Eye (tissue), 1 donor: Measurements from ENCODE around the gene STK17B.
"Not testable (repeated sequence)": the region's sequence is repeated elsewhere in the genome, so short reads cannot be mapped to it uniquely, and the experiment has no call there.

ENCODE experiments used
- DNase-seq: peaks from one replicate; pipeline ENCODE4 v3.0.0-alpha.2; 2015

Gene STK17B

DNA sequence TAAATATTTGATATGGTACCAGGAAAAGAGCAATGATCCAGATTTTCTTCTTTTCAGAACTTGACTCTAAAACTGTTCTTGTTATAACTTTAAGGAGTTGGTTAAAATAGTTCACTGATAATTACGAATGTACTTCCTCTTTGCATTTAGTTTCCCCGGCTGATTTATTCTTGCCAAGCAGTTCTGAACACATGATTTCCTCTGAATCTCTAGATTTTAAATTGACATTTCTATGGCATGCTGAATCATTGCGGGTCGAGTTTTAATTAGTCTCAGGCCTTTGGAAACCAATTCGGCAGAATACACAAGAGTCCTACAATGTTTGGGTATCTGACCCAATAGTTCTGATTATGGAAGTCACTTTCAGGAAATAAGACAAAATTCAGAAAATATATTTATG is 65.4 kb downstream of the STK17B start:
- DNase-seq = no peak

- DNase-seq = no peak
Measured at GRCh38 chr2:196104066-196104465, 67.3 kb downstream of the STK17B start.

GRCh38 chr2:196103626-196104025 is 67.8 kb downstream of the STK17B start:
- no peak for DNase-seq

- no peak for DNase-seq
Measured at GRCh38 chr2:196101325-196101991, 69.9 kb downstream of the STK17B start.

DNA sequence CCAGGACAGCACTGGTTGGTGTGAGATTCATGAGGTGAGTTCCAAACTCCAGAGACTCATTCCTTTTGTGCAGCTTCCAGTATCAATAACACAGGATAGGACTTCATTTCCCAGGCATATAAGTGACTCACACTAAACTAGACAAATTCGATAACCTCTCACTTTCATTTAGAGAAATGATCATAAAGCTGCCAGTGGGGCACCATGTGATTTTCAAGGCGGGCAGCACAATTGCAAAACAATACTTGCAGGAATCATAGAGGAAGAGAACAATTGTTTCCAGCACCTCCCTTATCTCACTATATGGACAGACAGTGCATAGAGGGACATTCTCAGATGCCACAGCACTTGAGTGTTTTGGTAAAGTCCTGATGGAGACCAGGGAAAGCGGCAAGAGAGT is 71.5 kb downstream of the STK17B start:
- DNase-seq = no peak

- no peak for DNase-seq
Measured at GRCh38 chr2:196097864-196098660, 73.3 kb downstream of the STK17B start.

DNA sequence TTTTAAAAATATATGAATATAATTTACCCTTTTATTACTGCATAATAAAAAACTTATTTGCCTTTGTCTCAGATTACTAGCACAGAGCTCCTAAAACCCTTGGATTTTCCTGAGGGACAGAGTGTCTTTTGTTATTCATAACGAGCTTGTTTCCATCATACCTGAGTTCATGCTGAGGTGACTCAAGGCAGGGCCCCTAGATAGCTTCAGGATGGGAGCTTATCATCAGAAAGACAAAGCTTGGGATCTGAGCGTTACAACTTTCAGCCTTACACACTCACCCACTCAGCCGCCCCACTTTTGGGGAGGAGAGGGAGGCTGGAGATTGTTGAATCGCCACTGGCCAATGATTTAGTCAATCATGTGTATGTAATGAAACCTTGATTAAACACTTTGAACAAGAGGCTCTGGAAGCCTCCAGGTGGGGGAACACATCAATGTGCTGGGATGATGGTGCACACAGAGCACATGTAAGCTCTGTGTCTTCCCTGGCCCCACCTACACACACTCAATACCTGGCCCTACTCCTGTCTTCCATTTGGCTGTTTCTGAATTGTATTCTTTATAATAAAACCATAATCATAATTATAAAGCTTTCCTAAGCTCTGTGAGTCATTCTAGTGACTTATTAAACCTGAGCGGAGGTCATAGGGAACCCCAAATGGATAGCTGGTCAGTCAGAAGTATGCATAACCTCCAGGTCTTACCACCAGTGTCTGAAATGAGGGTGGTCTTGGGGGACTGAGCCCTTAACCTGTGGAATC is 74.2 kb downstream of the STK17B start:
- no peak for DNase-seq

GRCh38 chr2:196096264-196096663 is 75.1 kb downstream of the STK17B start:
- no peak for DNase-seq

- DNase-seq = not testable (repeated sequence)
Measured at GRCh38 chr2:196089448-196089847, 81.9 kb downstream of the STK17B start.

- DNase-seq = no peak
Measured at GRCh38 chr2:196088203-196088602, 83.2 kb downstream of the STK17B start.

- no peak for DNase-seq
Measured at GRCh38 chr2:196086517-196087368, 84.6 kb downstream of the STK17B start.

DNA sequence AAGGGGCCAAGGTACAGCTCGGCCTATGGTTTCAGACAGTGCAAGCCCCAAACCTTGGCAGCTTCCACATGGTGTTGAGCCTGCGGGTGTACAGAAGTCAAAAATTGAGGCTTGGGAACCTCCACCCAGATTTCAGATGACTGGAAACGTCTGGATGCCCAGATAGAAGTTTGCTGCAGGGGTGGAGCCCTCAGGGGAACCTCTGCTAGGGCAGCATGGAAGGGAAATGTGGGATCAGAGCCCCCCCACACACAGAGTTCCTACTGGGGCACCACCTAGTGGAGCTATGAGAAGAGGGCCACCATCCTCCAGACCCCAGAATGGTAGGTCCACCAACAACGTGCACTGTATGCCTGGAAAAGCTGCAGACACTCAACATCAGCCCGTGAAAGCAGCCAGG is 87.8 kb downstream of the STK17B start:
- DNase-seq = no peak
